WTC11 (cell line): Measurements from ENCODE around the gene ZNF804A. TPM values are rescaled to one million over a fixed set of nuclear protein-coding genes. Genes with fewer than 3 reads are reported as not detected.

Experiments used
- ATAC-seq: fragments of 200-7000 bp; cut with Tn5 transposase; 2 replicates; pipeline ENCODE4 v1.10.0; 2021; ENCODE audit warnings: mild to moderate bottlenecking, moderate library complexity
- CTCF ChIA-PET: fragments of 300-600 bp; sonication (Branson Sonifier 250); formaldehyde crosslinking; loops from one replicate; lab custom pipeline; 2021; ENCODE audit warnings: antibody characterized with exemption; lab: Charles Lee
- POLR2A ChIA-PET: fragments of 350-600 bp; sonication (Branson Sonifier 250); formaldehyde crosslinking; loops from one replicate; lab custom pipeline; 2021; ENCODE audit warnings: antibody characterized with exemption; lab: Charles Lee
- DNase-seq: peaks from one replicate; pipeline ENCODE4 v3.0.0; 2021; ENCODE audit warnings: low spot score
- H3K27ac Mint-ChIP-seq: 2 replicates; pipeline ENCODE4 v1.8.0; 2021; ENCODE audit warnings: mixed read lengths
- H3K27me3 Mint-ChIP-seq: 2 replicates; pipeline ENCODE4 v1.8.0; 2021; ENCODE audit warnings: low read depth, mild to moderate bottlenecking, moderate library complexity, mixed read lengths
- H3K36me3 Mint-ChIP-seq: 2 replicates; pipeline ENCODE4 v1.8.0; 2021; ENCODE audit warnings: mixed read lengths
- H3K4me1 Mint-ChIP-seq: 2 replicates; pipeline ENCODE4 v1.8.0; 2022; ENCODE audit warnings: mixed read lengths
- H3K4me3 Mint-ChIP-seq: 2 replicates; pipeline ENCODE4 v1.8.0; 2021; ENCODE audit warnings: mild to moderate bottlenecking, moderate library complexity, mixed read lengths
- H3K9me3 Mint-ChIP-seq: 2 replicates; pipeline ENCODE4 v1.8.0; 2021; ENCODE audit warnings: mixed read lengths
- ATF3 ChIP-seq: sonication (generic); formaldehyde crosslinking; conservative IDR thresholded peaks from 2 replicates; pipeline ENCODE4 v1.8.1; 2022; ENCODE audit warnings: mild to moderate bottlenecking, missing genetic modification reagents
- EMX1 ChIP-seq: fragments of 250-450 bp; sonication (Bioruptor Pico); IDR thresholded peaks from 2 replicates; pipeline ENCODE4 v1.8.0; 2021; ENCODE audit warnings: mild to moderate bottlenecking
- GRHL2 ChIP-seq: fragments of 250-450 bp; sonication (Bioruptor Pico); IDR thresholded peaks from 2 replicates; pipeline ENCODE4 v1.8.0; 2022; ENCODE audit warnings: mild to moderate bottlenecking, moderate library complexity; ENCODE audit not compliant: insufficient replicate concordance, severe bottlenecking
- HMGA2 ChIP-seq: fragments of 250-450 bp; sonication (Bioruptor Pico); IDR thresholded peaks from 2 replicates; pipeline ENCODE4 v1.4.0; 2021; ENCODE audit warnings: mild to moderate bottlenecking, moderate library complexity
- MAX ChIP-seq: sonication (generic); formaldehyde crosslinking; IDR thresholded peaks from 2 replicates; pipeline ENCODE4 v1.8.0; 2022; ENCODE audit warnings: mild to moderate bottlenecking, missing genetic modification reagents
- MYBL2 ChIP-seq: sonication (generic); formaldehyde crosslinking; IDR thresholded peaks from 2 replicates; pipeline ENCODE4 v1.8.1; 2023; ENCODE audit warnings: mild to moderate bottlenecking, moderate library complexity, missing genetic modification reagents
- NR3C1 ChIP-seq: sonication (generic); formaldehyde crosslinking; conservative IDR thresholded peaks from 2 replicates; pipeline ENCODE4 v1.8.1; 2023; ENCODE audit warnings: low read depth, mild to moderate bottlenecking, missing genetic modification reagents
- PRDM15 ChIP-seq: sonication (generic); formaldehyde crosslinking; IDR thresholded peaks from 2 replicates; pipeline ENCODE4 v1.8.0; 2022; ENCODE audit warnings: missing genetic modification reagents
- PRRX2 ChIP-seq: fragments of 250-450 bp; sonication (Bioruptor Pico); IDR thresholded peaks from 2 replicates; pipeline ENCODE4 v1.8.0; 2021; ENCODE audit warnings: mild to moderate bottlenecking
- SOX15 ChIP-seq: fragments of 250-450 bp; sonication (Bioruptor Pico); IDR thresholded peaks from 2 replicates; pipeline ENCODE4 v1.9.0; 2021; ENCODE audit warnings: mild to moderate bottlenecking
- TCF7 ChIP-seq: sonication (generic); formaldehyde crosslinking; IDR thresholded peaks from 2 replicates; pipeline ENCODE4 v1.8.0; 2022; ENCODE audit warnings: mild to moderate bottlenecking, low read depth, missing genetic modification reagents, moderate library complexity
- ZNF232 ChIP-seq: sonication (generic); formaldehyde crosslinking; IDR thresholded peaks from 2 replicates; pipeline ENCODE4 v1.8.0; 2022; ENCODE audit warnings: mild to moderate bottlenecking, missing genetic modification reagents
- ZNF423 ChIP-seq: fragments of 250-450 bp; sonication (Bioruptor Pico); IDR thresholded peaks from 2 replicates; pipeline ENCODE4 v2.1.2; 2022; ENCODE audit warnings: mild to moderate bottlenecking, moderate library complexity
- ZNF425 ChIP-seq: fragments of 250-450 bp; sonication (Bioruptor Pico); conservative IDR thresholded peaks from 2 replicates; pipeline ENCODE4 v1.9.0; 2021; ENCODE audit warnings: mild to moderate bottlenecking
- ZNF512 ChIP-seq: sonication (generic); formaldehyde crosslinking; IDR thresholded peaks from 2 replicates; pipeline ENCODE4 v1.8.1; 2022; ENCODE audit warnings: missing genetic modification reagents, borderline replicate concordance
- ZNF532 ChIP-seq: fragments of 250-450 bp; sonication (Bioruptor Pico); IDR thresholded peaks from 2 replicates; pipeline ENCODE4 v1.9.0; 2021; ENCODE audit warnings: mild to moderate bottlenecking, borderline replicate concordance
- total RNA-seq: library from RNA; stranded (reverse); gene quantifications from 3 replicates; pipeline ENCODE4 v1.2.3, GENCODE V29; 2021

The ZNF804A gene
- total RNA-seq, 1 experiment from 2014 or later: not detected

- TF ChIP-seq ZNF425 (CRISPR knock-in tag) (no peak), SOX15 (CRISPR knock-in tag) (no peak)
These were observed 22.0 kb downstream of the ZNF804A start (continued) for GRCh38 chr2:184620367-184620766.

- POLR2A ChIA-PET: no interaction called here
- TF ChIP-seq PRDM15 (CRISPR knock-in tag) (no peak), ZNF423 (no peak), ZNF512 (no peak), ZNF232 (no peak), MYBL2 (no peak), HMGA2 (CRISPR knock-in tag) (no peak), GRHL2 (CRISPR knock-in tag) (no peak), SOX15 (CRISPR knock-in tag) (no peak), TCF7 (no peak), MAX (CRISPR knock-in tag) (no peak), ZNF532 (CRISPR knock-in tag) (no peak)
- TF ChIP-seq, all 79 proteins: peak for 0
- ATAC-seq (no peak), DNase-seq (no peak)
- no peak overlapping the region for H3K4me3 Mint-ChIP-seq
- no peaks in the 10 kb centered on the region for H3K4me1 Mint-ChIP-seq
- CTCF ChIA-PET: no interaction called here
- H3K27me3 Mint-ChIP-seq: no peaks in the 10 kb centered on the region
- no peaks in the 10 kb centered on the region for H3K9me3 Mint-ChIP-seq
- no peak overlapping the region for H3K27ac Mint-ChIP-seq
- H3K36me3 Mint-ChIP-seq: no peaks in the 10 kb centered on the region
These were observed 26.0 kb downstream of the ZNF804A start for GRCh38 chr2:184624311-184624710.

- no peak for DNase-seq
- TF ChIP-seq EMX1 (CRISPR knock-in tag) (no peak), ATF3 (CRISPR knock-in tag) (no peak), NR3C1 (no peak), PRRX2 (CRISPR knock-in tag) (no peak)
- Mint-ChIP-seq H3K36me3 (no peaks in the 10 kb centered on the region), H3K27me3 (no peaks in the 10 kb centered on the region), H3K9me3 (no peaks in the 10 kb centered on the region), H3K4me1 (no peaks in the 10 kb centered on the region), H3K27ac (no peak overlapping the region), H3K4me3 (no peak overlapping the region)
- ChIA-PET CTCF (no interaction called here), POLR2A (no interaction called here)
- ATAC-seq: no peak
These were observed 29.7 kb downstream of the ZNF804A start for GRCh38 chr2:184628051-184628450.
